M059J (cell line): Measurements from ENCODE around the gene URB1. TPM values are rescaled to one million over a fixed set of nuclear protein-coding genes. Genes with fewer than 3 reads are reported as not detected.
"Not testable (repeated sequence)": the region's sequence is repeated elsewhere in the genome, so short reads cannot be mapped to it uniquely, and the experiment has no call there.

Experiments used
- DNase-seq: peaks from one replicate; pipeline ENCODE4 v3.0.0-alpha.2; 2012; ENCODE audit warnings: low read depth
- total RNA-seq: library from RNA; depleted of rRNA; stranded (reverse); fragments of >200 nt; shearing (Covaris generic); gene quantifications from 2 replicates; pipeline ENCODE4 v1.2.3, GENCODE V29; 2014

URB1 gene
- total RNA-seq, 1 experiment from 2014 or later: 18.1 TPM

- no peak for DNase-seq
Observed at GRCh38 chr21:32320059-32320458, 72.8 kb downstream of the URB1 start.

DNA sequence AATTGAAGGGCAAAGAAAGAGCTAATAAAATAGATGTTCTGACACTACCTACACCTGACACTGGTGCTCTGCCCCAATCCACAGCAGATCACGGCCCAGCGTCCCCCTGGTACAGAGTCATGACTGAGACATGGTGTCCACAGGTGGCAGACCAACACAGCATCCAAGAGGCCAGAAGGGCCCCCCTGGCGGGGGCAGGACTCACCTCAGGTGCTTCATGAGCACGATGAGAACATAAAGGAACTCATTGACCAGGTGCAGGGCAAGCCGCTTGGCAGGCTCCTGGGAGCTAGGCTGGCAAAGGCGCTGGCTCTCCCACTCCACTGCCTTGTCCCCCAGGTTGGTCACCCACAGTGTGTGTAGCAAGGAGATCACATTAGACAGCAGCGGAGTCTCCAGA is 73.8 kb downstream of the URB1 start:
- no peak for DNase-seq

- DNase-seq: no peak
Observed at GRCh38 chr21:32317726-32318125, 75.1 kb downstream of the URB1 start.

GRCh38 chr21:32316361-32317215 is 76.2 kb downstream of the URB1 start:
- no peak for DNase-seq

DNA sequence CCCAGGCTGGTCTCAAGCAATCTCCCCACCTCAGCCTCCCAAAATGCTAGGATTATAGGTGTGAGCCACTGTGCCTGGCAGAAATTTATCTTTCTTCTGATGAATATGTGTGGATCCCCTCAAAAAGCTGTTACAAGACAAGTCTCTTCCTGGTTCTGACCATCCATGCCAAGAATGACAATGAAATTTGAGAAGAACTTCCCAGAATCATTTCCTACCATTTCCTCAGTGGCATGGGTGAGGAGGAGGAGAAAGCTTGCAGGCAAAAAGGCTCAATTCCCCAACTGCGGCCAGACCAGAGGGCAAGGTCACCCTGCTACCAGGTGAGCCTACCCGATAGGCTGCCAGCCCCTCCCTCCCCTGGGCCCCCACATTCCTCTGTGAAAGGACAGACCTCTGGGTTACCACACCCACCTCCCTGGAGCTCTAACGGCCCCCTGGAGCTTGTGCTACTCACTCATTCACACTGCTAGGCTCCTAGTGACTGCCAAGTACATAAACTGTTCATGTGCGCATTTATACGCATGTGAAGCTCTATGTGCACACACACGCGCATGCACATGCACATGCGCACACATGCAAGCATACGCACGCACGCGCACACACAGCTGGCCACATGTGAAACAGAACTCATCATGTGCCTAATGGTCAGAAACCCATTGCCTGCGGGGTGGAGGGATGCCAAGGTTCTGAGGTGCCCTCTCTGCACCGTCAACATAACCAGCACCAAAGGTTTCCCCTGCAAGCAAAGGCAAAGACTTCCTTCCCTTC is 77.1 kb downstream of the URB1 start:
- no peak for DNase-seq

- no peak for DNase-seq
Observed at GRCh38 chr21:32314806-32315205, 78.0 kb downstream of the URB1 start.

DNA sequence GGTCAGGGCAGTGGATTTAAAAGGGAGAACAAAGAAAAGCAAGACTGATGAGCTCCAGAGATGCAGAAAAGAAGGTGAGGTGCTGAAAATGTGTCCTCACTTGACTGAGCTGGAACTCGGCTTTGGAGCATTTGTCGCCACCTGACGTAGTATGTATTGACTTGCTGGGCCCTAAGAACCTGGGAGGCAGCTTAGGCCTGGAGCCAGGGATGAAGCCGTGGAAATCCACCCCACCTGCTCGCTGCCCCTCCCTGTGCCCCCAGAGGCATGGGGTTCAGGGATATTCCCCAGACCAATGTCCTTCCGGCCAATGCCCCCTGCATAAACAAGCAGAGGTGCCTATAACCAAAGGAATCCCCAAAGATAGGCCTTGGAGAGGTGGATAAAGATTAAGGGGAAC is 79.8 kb downstream of the URB1 start:
- DNase-seq: no peak

- DNase-seq: no peak
Observed at GRCh38 chr21:32312326-32312725, 80.5 kb downstream of the URB1 start.

DNA sequence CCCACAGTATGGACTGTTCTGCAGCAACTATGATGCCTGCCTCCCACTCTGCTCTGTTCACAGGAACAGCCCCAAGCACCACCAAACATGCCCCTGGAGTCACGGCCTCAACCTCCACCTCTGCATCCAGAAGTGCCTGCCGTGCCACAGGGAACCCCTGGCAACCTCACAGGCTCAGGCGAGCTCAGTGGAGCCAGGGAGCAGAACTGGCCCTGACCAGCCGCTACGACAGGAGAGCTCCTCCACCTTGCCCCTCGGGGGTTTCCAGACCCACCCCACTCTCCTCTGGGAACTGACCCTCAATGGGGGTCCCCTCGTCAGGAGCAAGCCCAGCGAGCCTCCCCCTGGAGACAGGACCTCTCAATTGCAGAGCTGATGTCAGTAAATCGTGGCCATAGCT is 81.2 kb downstream of the URB1 start:
- DNase-seq: no peak

GRCh38 chr21:32310976-32311375 is 81.8 kb downstream of the URB1 start:
- DNase-seq: not testable (repeated sequence)

GRCh38 chr21:32309906-32310460 is 82.8 kb downstream of the URB1 start:
- no peak for DNase-seq

DNA sequence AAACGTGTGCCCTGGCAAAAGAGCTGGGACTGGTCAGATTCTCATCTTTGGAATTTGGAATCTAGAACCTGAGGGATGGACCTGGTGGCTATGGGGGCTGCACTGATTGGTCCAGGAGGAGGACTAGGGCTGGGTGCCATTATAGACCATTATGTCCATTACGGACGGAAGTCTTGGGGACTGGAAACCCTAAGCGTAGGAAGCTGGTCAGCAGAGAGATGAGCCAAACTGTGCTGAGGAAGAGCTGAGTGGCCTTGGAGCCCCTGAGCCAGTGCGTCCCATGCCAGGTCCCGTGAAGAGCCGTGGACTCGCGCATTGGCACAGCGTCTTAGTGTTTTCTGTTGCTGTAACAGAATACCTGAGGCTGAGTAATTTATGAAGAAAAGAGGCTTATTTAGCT is 84.1 kb downstream of the URB1 start:
- DNase-seq: no peak

DNA sequence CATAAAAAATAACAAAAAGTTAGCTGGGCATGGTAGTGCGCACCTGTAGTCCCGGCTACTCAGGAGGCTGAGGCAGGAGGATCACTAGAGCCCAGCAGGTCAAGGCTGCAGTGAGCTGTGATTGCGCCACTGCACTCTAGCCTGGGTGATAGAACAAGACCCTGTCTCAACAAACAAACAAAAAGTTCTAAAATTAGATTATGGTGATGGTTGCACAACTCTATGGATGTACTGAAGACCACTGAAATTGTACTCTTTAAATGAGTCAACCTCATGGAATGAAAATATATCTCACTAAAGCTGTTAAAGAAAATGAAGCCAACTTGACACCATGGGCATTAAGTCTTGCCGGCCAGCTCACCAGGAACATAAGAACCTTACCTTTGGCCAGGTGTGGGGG is 85.1 kb downstream of the URB1 start:
- no peak for DNase-seq

DNA sequence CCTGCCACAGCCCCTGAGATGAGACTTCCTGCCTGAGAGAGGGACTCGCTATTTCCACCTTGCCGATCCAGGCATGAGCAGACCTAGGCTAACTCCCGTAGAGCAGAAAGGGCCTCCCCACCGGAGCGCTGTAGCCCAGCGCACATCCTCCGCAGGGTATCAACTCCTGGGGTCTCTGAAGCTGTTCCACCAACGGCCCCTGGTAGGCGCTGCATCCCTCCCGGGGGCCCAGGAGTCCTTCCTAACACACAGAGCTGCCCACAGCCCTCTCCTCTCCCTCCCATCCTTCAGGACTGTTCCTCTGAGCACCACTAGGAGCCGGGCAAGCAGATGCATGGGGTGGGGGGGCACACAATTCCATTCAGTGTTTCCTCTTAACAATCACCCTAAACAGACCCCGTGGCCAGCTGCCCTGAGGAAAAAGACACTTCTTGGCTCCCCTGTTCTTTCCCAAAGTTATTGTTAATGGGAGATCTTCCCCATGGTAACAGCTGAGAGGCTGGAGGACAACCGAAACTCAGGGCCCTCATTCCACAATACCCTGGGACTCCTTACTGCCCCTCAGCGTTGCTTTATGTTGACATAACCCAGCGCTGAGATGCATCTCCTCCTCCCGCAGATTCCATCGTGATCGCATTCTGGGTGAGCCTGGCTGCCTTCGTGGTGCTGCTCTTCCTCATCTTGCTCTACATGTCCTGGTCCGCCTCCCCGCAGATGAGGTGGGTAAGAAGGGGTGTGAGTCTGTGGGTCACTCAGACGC is 86.6 kb downstream of the URB1 start:
- no peak for DNase-seq

GRCh38 chr21:32304998-32305397 is 87.8 kb downstream of the URB1 start:
- DNase-seq: no peak

DNA sequence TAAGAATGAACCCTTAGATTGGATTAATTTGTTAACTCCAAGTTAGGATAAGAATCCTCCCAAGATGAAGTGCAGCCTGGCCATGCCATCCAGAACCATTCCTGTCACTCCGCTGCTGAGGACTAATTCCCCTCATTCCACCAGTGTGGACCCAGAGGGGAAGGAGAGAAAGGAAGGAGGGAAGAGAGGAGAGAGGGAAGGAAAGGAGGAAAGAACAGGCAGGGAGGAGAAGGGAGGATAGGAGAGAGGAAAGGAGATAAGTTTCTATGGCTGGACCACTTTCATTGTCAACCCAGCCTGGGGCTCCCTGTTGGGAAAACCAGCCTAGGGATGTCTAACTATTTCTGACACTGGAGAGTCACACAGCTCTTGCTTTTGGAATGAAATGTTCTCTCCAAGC is 89.4 kb downstream of the URB1 start:
- DNase-seq: no peak

GRCh38 chr21:32302560-32302959 is 90.3 kb downstream of the URB1 start:
- no peak for DNase-seq

GRCh38 chr21:32301596-32301995 is 91.2 kb downstream of the URB1 start:
- DNase-seq: no peak

DNA sequence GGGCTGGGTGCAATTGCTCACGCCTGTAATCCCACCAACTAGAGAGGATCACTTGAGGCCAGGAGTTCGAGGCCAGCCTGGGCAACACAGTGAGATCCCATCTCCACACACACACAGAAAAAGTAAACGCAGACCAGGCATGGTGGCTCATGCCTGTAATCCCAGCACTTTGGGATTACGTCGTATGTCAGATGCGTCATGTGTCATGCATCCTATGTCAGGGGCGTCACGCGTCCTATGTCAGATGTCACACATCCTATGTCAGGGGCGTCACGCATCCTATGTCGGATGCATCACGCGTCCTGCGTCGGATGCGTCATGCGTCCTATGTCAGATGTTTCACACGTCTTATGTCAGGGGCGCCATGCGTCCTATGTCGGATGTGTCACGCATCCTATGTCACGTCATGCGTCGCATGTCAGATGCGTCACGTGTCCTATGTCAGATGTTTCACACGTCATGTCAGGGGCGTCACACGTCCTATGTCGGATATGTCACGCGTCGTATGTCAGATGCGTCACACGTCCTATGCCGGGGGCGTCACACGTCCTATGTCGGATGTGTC is 92.6 kb downstream of the URB1 start:
- no peak for DNase-seq

DNA sequence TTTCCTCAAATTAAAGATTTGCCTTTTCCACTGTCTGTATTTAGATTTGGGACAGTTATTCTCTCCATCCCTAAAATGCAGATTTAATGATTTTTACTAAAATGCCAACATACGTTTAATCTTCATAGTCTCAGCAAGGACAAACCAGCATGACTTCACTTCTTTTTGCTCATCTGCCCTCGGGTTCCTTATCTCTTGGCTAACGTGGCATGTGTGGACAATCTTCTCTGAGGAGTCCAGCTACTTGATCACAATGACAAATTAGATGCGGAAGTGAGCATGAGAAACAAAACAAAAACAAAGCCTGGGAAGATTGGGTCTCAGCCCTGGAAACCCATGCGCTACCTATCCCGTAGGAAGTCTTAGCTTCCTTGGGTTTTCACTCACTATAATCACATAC is 93.1 kb downstream of the URB1 start:
- no peak for DNase-seq

DNA sequence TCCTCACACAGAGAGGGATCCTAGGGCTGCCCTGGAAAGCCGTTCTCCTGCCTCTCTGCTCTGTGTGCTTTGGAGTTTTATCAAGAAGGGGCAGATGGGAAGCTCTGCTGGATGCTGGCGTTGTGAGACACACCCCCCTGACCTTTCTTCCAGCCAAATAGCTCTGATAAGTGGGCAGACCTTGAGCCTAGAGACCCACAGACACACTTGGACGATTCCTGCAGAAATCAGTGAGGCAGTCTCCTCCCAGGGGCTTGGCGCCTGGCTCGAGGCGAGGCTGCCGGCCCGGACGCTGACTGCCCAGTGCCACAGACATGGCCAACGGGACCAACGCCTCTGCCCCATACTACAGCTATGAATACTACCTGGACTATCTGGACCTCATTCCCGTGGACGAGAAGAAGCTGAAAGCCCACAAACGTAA is 94.1 kb downstream of the URB1 start, which contains the start of gene MRAP:
Gene MRAP, plus strand, starts transcription at position 198 of the 424 bp plus-strand sequence. Its CDS starts 117 bp downstream, at position 315.
- DNase-seq: no peak

- no peak for DNase-seq
Observed at GRCh38 chr21:32298148-32298559, 94.7 kb downstream of the URB1 start.
